IPS DF 19.7 (cell line): Measurements from ENCODE around the gene SETD1A.
"Not testable (repeated sequence)": the region's sequence is repeated elsewhere in the genome, so short reads cannot be mapped to it uniquely, and the experiment has no call there.

Experiments used
- DNase-seq: peaks from one replicate; pipeline ENCODE4 v3.0.0-alpha.2; 2013; ENCODE audit warnings: low read depth, low spot score

SETD1A gene

DNA sequence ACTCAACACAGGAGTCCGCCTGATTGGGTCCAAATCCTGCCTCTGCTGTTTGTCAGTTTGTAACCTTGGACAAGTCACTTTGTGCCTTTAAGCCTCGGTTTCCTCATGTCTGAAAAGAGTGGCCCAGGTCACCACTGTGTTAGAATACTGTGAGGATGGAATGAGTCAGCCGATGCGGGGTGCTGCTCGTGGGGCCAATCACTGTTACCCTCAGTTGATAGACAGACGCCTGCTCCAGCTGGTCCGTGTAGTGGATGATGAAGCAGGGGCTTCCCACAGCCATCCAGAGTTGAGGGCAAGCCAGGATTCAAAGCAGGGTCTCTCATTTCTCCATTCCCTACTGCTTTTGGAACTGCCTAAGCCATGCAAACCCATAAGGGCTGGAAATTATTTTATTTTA is 28.4 kb upstream of the SETD1A start:
- no peak for DNase-seq

DNA sequence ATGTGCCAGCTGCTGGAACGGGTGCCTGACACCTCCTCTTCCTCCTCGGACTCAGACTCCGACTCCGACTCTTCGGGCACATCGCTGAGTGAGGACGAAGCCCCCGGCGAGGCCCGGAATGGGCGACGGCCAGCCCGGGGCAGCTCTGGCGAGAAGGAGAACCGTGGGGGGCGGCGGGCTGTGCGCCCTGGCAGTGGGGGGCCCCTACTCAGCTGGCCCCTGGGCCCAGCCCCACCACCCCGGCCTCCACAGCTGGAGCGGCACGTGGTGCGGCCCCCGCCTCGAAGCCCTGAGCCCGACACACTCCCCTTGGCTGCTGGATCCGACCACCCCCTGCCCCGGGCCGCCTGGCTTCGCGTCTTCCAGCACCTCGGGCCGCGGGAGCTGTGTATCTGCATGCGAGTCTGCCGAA is 27.4 kb upstream of the SETD1A start:
- DNase-seq: no peak

GRCh38 chr16:30931068-30931650 is 26.4 kb upstream of the SETD1A start:
- DNase-seq: no peak

GRCh38 chr16:30934827-30935557 is 22.6 kb upstream of the SETD1A start:
- DNase-seq: no peak

DNA sequence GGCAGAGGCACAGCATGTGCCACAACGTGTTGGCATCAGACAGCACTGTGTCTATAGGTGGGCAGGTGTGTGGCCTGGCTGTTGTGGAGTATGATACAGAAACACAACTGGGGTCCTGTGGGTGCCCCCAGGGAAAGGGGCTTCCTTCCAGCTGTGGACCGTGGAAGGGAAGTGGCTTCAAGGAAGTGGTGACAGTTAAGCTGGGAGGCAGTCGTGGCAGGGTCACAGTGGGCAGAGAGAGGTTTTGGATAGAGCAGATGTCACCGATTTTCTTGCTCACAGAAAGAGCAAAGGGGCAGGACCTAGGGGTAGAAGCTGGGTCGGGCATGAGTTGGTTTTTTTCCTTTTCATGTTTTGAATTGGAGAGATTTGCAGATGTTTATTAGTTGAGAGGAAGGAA is 19.9 kb upstream of the SETD1A start:
- no peak for DNase-seq

- not testable (repeated sequence) for DNase-seq
Observed at GRCh38 chr16:30939571-30939970, 18.0 kb upstream of the SETD1A start.

DNA sequence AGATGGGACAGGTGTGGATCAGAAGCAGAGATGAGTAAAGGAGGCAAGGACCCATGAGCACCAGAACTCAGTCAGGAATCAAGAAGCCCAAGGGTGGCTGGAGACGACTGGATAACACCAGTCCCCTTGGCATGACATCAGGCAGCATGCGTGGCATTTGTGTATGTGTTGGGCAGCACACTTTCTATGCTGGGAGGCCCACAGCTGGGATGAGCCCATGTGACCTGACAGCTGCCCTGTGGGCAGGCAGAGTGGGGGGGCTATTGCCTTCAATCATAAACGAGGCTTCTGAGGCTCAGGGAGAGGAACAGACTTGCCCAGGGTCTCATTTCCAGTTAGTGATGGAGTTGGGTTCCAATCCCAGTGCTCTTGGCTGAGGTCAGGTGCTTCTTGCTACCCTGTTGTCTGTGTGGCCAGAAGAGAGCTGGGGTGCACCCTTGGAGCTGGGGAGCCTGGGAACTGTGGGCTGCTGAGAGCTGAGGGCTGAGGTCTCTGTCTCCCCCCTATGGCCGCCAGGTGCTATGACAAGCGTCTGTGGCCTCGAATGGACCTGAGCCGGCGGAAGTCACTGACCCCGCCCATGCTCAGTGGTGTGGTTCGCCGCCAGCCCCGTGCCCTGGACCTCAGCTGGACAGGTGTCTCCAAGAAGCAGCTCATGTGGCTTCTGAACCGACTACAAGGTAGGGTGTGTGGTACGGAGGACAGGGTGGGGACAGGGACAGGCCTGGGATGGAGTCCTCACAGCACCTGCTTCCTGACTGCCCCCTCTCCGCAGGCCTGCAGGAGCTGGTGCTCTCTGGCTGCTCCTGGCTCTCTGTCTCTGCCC is 15.7 kb upstream of the SETD1A start:
- DNase-seq: no peak

DNA sequence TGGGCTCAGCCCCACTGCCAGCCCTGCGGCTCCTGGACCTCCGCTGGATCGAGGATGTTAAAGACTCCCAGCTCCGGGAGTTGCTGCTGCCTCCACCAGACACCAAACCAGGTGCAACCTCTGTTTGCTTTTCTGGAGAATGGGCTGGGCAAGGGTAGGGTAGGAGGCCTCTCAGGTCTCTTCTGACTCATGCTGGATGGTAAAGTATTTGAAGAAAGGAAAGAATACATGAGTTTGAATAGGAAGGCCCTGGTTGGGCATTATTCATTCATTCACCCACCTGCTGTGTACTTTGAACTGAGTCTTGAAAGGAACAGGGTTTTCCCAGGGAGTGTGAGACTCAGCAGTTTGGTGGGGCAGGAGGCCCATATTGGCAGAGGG is 15.1 kb upstream of the SETD1A start:
- DNase-seq: no peak

DNA sequence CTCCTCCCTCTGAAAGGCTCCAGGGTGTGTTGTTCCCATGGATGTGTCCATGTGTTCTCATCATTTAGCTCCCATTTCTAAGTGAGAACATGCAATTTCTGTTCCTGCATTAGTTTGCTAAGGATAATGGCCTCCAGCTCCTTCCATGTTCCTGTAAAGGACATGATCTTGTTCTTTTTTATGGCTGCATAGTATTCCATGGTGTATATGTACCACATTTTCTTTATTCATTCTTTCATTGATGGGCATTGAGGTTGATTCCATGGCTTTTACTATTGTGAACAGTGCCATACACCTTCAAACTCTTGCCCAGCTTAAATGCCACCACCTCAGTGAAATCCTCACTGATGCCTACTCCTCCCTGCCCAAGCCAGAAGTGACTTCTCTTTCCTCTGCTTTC is 13.2 kb upstream of the SETD1A start:
- DNase-seq: no peak

DNA sequence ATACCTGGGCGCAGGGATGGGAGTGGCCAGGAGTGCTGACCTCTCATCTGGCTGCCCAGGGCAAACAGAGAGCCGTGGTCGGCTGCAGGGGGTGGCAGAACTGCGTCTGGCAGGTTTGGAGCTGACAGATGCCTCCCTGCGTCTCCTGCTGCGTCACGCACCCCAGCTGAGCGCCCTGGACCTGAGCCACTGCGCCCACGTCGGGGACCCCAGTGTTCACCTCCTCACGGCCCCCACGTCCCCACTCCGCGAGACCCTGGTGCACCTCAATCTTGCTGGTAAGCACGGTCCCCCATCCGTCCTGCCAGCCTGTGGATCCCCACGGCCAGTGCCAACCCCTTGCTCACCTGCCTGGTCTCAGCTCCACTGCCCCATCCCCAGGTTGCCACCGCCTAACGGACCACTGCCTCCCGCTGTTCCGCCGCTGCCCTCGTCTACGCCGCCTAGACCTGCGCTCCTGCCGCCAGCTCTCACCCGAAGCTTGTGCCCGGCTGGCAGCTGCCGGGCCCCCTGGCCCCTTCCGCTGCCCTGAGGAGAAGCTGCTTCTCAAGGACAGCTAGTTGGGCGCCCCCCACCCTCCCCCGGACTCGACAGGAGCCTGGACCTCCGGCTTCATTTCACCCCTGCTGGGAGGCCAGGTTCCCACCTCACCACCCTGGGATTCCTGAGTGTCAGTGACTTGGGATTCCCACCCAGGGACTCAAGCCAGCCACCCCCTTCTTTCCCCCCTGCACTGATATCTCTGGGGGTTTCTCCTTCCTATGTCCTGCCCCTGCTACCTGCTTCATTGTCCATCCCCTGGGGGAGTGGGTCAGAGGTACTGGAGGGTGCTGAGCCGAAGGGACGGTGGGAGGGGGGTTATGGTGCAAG is 10.6 kb upstream of the SETD1A start:
- no peak for DNase-seq

- no peak for DNase-seq
Observed at GRCh38 chr16:30947541-30947858, 10.1 kb upstream of the SETD1A start.

GRCh38 chr16:30947859-30948666 is 9.5 kb upstream of the SETD1A start:
- peak; percentile 99 for DNase-seq

GRCh38 chr16:30948667-30949649 is 8.6 kb upstream of the SETD1A start, which contains the start of gene ORAI3:
TSS of gene ORAI3 (plus strand) at chr16:30949068. CDS start at chr16:30949290, 222 bp downstream.
- DNase-seq: no peak

- no peak for DNase-seq
Observed at GRCh38 chr16:30949650-30950515, 7.7 kb upstream of the SETD1A start.

DNA sequence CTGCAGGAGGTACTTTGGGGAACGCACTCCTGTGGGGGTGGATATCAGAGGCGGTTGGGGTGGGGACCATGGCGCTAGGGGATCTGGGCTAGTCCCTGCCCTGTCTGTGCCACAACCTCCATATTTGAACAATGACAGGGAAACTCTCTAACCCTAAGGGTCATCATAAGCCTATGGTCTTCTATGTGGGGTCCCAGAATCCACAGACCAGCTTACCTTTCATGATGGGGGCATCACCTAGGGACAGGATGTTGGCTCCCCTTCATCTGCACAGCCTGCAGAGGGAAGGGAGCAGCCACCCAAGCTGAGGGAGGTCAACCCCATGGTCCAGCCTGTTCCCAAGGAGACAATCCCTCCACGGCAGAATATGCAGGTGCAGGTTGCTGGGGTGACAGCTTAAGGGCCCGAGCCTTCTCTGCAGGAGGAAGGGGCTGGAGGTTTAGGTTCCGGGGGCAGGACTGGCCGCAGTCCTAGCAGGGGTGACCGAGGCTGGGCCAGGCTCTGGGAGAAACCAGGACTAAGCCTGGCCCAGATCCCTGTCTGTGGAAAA is 7.0 kb upstream of the SETD1A start:
- DNase-seq: no peak

- no peak for DNase-seq
Observed at GRCh38 chr16:30951193-30951592, 6.4 kb upstream of the SETD1A start.

GRCh38 chr16:30951750-30952149 is 5.8 kb upstream of the SETD1A start:
- DNase-seq: no peak

GRCh38 chr16:30953111-30953510 is 4.4 kb upstream of the SETD1A start:
- no peak for DNase-seq
